AG09319 (cell line): Measurements from ENCODE around the gene RPL3.

Source experiments
- DNase-seq: peaks from one replicate; pipeline ENCODE4 v3.0.0-alpha.2; 2010; ENCODE audit warnings: low read depth; ENCODE audit errors: extremely low read depth
- TF ChIP-seq, protein P1 (sequence below): IDR thresholded peaks from 2 replicates; pipeline ENCODE4 v1.5.1; 2011; ENCODE audit warnings: low read depth, mild to moderate bottlenecking, inconsistent platforms, low read length, moderate library complexity

Gene RPL3

DNA sequence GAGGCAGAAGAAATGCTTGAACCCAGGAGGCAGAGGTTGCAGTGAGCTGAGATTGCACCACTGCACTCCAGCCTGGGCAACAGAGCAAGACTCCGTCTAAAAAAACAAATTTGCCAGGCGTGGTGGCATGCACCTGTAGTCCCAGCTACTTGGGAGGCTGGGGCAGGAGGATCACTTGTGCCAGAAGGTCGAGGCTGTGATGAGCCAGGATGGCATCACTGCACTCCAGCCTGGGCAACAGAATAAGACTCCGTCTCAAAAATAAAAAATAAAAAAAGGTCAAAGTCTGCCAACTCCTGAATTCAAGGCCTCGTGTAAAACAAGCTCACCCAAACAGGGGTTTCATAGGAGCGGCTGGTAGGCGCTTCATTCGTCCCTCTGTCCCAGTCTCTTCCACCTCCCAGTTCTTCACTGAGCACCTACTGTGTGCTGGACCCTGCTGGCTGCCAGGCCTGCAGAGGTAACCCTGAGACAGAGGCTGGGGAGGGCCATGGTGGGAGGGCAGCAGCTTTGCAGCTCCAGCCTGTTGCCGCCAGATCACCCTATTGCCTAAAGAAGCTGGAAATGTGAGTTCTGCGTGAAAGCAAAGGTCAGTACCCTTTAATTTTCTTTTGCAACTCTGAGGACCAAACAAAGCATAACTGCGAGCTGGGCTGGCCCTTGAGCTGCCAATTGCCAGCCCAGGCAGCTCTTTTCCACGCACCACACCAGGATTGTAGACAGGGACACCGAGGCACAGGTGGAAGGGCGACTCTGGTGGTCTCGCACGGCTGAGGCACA lies 15.3 kb downstream of the RPL3 start:
- TF ChIP-seq, protein P1, sequence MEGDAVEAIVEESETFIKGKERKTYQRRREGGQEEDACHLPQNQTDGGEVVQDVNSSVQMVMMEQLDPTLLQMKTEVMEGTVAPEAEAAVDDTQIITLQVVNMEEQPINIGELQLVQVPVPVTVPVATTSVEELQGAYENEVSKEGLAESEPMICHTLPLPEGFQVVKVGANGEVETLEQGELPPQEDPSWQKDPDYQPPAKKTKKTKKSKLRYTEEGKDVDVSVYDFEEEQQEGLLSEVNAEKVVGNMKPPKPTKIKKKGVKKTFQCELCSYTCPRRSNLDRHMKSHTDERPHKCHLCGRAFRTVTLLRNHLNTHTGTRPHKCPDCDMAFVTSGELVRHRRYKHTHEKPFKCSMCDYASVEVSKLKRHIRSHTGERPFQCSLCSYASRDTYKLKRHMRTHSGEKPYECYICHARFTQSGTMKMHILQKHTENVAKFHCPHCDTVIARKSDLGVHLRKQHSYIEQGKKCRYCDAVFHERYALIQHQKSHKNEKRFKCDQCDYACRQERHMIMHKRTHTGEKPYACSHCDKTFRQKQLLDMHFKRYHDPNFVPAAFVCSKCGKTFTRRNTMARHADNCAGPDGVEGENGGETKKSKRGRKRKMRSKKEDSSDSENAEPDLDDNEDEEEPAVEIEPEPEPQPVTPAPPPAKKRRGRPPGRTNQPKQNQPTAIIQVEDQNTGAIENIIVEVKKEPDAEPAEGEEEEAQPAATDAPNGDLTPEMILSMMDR, result no peak
- no peak for DNase-seq

DNA sequence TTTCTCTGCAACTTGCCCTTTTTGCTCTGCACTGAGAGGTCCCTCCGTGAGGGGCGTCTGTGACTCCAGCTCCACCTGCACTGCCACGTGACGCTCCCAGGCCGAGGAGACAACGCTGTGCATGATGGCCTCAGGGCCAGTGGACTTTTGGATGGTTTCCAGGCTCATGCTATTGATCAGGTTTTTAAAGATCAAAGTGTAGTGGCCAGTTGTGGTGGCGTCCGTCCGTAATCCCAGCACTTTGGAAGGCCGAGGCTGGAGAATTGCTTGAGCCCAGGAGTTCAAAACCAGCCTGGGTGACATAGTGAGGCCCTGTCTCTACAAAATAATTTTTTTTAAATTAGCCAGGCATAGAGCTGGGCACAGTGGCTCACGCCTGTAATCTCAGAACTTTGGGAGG lies 16.1 kb downstream of the RPL3 start:
- TF ChIP-seq, protein P1, result no peak
- no peak for DNase-seq

DNA sequence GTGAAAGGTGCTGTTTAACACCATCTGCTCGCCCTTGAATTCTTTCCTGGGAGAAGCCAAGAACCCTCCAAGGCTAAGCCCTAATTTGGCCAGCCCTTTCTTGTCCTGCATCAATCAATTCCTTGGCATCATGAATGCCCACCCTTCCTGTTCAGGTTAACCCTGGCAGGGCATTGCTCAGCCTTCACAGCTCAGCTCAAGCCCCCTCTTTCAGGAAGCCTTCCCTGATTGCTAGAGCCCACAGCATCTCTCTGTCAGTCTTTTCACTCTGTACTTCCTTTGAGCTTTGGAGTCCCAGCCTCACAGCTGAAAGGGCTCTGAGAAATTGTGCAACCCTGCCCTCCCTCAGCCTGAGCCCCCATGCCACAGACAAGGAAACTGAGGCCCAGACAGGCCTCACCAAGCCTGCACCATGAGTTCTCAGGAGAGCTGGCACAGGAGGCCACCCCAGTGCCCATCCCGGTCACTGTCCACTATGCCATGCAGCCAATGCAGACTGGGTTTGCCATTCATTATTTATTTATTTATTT lies 16.9 kb downstream of the RPL3 start:
- DNase-seq, result no peak
- TF ChIP-seq, protein P1, result no peak

DNA sequence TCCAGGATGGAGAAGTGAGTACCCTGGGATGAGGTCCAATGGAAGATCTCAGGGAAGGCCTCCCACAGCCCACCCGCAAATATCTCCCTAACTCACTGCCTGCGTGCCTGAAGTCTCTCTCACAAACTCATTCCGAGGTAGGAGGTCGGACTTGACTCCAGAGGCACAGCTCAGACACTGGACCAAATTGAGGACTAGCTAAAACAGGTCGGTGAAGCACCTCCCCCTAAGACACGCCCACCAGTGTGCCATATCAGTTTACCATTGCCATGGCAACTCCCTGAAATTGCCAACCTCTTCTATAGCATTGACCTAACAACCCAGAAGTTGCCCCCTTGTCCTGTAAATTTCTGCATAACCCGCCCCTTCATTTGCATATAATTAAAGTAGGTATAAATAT lies 17.5 kb downstream of the RPL3 start:
- TF ChIP-seq, protein P1, result no peak
- no peak for DNase-seq

DNA sequence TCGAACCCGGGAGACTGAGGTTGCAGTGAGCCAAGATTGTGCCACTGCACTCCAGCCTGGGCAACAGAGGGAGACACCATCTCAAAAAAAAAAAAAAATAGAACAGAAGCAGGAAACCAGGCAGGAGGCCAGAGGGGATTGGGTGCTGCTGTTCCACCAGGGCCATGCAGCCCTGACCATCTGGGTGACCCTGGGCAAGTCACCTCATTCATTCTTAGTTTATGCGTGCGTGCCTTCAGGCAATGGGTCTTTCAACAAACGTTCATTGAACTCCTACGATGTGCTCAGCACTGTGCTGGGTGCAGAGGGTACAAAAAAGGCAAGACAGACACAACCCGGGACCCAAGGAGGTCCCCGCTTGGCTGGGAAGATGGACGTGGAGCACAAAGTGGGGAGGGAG lies 18.3 kb downstream of the RPL3 start:
- TF ChIP-seq, protein P1, result no peak
- DNase-seq, result no peak

DNA sequence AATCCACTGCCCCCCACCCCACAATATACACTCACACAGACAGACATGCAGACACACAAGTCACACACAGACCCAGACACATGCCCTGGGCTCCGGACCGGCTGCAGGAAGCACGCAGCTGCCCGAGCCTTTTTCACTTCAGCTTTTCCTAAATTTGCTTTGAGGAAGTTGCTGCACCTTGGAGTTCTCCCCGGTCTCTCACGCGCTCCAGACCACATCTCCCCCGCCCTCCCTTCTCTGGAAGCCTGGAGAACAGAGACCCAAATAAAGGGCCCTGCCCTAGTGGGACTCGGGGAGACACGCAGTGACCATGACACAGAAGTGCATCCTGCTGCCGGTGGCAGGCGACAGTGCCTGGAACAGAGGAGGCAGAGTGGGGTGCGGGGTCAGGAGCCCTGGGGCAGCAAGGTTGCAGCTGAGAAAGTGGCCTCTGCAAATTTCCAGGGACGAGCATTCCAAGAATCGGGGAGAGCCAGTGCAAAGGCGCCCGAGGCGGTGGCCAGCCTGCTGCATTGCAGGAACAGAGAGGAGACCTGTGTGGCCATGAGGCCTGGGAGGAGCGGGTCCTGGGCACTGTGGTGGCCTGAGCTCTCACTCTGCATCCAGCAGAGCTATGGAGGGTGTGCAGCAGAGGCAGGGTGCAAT lies 19.1 kb downstream of the RPL3 start:
- no peak for DNase-seq
- TF ChIP-seq, protein P1, result no peak

DNA sequence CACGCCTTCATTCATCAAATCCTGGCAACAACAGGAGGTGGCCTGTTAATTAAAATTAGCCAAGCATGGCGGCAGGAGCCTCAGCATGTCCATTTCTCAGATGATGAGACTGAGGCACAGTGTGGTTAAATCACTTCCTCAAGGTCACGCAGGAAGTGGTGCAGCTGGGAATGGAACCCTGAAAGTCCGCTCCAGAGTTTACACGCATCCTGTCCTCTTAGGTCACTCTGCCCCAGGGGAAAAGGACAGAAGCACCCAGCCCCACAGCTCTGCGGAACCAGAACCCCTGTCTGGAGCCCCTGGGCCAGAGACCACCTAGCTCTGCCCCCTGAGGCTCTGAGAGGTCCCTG lies 19.6 kb downstream of the RPL3 start:
- TF ChIP-seq, protein P1, result no peak
- DNase-seq, result no peak
